GM19372 (cell line): ENCODE results near the gene JAKMIP1.
"Not testable (repeated sequence)": the region's sequence is repeated elsewhere in the genome, so short reads cannot be mapped to it uniquely, and the experiment has no call there.

Experiments used
- ATAC-seq: cut with Tn5 transposase; IDR thresholded peaks from one replicate; pipeline ENCODE4 v1.9.1; 2021; ENCODE audit warnings: mild to moderate bottlenecking, low read depth, moderate library complexity; ENCODE audit not compliant: unreplicated experiment

JAKMIP1 gene

DNA sequence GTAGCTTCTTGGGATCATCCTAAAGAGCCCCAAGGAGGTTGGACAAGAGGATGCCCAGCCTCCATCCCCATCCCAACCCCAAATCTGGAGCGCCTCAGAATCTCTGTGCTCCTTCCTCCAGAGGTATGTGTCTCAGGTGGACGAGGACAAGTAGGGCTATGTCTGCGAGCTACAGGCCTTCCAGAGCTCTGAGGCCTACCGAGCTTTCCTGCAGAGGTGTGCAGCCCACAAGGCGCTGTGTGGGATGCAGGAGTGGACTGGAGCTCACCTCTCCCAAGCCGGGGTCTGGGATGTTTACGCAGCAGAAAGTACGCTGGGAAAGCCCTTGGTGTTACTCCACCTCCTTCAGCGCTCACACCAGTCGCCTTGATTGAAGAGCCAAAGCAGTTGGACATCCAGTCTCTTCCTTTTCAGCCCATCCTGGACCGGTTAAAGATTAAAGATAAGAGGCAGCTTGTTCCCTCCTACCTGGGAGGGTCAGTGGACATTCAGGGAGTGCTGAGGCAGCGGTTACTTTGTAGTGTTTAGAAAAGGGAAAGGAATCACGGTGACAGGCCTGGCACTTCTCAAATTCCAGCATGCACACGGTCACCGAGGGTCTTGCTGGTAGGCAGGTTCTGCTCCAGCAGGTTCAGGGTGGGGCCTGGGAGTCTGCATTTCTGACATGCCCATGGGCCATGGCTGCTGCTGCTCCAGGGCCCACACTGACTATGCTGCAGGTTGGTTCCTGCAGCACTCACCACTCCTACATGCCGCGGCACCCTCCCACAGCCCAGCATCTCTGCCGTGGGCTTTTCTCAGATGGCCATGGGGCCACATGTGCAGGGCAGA, 29.5 kb upstream of the JAKMIP1 start:
- no peak for ATAC-seq

DNA sequence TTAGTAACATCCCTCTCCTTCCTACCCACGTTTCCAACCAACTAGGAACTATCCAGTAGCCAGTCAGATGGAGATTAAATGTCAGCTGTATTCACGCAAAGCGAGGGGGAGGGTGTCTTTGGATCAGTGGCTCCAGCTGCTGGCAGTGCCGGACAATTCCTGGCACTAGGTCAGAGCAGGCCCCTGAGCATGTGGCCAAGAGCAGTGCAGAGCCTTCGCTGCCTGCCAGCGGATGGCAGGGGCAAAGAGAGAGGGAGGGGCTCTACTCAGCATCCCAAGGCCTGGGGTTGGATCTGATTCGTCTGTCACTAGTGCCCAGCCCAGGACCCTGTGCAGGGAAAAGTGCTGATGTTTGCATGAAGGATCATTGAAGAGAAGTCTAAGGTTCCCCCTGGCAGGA, 28.7 kb upstream of the JAKMIP1 start:
- ATAC-seq = no peak

DNA sequence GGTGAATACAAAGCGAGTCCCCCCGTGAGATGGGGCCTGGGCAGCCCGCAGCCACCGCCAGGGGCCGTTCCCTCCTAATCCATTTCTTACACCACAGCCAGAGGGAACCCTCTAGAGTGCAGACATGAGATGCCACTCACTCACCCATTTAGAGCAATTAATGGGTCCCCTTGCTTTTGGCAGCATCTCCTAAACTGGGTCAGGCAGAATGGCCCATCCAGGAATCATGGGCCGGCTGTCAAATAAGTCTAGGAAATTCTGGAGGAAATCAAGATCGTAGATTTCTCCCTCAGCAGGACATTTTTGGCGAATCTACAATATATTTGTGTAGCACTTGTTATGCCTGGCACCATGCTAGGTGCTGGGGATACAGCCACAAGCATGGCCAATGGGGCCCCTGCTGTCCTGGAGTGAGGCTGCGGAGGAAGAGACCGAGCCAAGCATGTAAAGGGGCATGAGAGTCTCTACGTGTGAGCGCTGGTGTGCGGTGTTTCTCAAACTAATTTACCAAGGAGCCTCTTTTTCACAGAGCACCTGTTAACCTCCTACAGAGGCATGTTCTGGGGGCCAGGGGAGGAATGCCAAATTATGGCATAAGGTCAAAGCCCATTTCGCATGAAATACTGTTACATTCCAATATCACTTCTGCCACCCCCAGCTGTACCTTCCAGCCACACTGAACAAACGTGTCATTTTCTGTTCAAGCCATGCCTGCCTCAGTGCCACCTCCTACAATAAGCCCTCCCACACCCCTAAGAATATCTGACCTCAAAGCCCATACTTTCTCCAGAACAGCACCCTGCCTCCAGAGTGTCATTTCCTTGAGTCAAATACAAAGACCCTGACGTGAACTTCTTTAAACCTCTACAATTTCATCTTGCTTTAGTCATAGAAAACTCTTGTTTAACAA, 28.1 kb upstream of the JAKMIP1 start:
- no peak for ATAC-seq

DNA sequence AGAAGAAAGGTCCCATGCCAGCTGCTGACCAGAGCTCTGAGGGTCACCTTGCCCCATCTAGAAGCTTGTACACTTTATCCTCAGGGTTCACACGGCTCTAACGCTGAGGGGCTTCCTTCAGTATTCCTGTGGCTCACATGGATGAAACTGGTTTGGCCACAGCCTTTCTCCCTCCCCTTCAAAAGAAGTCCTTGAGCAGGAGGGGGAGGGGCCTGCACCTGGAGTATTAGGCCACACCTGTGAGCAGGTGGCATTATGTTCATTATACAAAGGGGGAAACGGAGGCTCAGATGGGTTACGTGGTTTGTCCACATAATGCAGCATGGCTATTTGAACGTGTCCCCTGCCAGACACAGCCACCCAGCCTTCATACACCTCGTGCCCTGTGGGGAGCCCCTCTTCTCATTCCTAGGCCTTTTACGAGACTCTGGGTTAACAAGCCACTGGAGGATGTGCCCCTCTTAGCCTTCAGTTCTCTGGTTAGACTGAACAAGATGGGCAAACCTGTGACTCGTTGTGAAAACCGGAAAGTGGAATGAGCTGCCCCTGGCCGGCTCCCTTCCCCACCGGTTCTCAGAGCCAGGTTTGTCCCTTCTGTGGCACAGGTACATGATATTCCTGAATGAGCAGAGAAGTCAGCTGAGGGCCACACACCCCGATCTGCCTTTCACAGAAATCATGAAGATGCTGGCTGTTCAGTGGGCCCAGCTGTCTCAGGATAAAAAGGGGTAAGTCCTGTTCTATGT, 27.2 kb upstream of the JAKMIP1 start:
- ATAC-seq = no peak

DNA sequence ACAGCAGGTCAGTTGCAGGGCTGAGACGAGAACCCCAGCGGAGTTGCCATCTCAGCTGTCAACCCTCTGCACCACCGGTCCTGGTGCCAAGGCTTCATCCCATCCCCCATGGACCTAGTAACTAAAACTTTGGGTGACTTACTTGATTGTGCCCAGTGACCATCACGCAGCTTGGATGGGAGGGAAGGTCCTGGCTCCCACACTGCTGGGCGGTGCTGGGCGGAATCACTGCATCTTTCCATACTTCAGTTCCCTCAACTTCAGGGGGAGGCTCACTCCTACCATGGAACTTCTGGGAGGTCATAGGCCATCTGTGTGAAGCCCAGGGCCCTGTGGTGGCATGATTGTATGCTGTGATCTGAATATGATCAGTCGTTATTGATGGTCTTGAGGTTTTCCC, 26.2 kb upstream of the JAKMIP1 start:
- ATAC-seq = no peak

DNA sequence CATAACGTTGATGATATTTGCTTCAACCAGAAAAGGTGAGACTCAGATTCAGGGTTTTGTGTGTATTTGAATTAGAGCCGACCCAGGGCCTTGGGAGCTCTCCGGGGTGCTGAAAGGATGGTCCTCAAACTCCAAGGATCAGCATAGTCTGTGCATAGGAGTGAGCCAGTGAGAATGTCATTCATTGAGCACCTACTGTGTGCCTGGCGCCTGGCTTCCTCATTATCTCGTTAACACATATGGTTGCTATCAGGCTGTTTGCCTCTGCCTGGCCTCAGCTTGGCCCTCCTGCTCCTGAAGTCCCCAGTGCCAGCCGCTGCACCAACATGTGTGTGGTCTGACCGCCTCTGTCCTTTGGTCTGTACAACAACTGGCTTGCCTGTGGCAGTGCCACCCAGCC, 25.1 kb upstream of the JAKMIP1 start:
- no peak for ATAC-seq

DNA sequence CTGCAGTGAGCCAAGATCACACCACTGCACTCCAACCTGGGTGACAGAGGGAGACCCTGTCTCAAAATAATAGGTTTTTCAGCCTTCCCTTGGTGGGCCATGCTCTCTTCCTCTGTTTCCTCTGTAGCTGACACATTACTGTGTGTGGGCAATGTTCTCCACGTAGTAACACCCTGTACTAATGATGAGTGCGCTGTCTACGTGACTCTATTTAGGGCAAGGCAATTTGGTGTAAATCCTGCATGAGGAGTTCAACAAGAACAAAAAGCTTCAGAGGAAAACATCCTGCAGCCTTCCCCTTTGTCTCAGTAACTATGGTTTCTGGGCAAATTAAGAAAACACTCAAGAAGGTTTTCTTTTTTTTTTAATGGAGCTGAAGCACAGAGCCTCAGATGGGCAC, 24.4 kb upstream of the JAKMIP1 start:
- ATAC-seq = no peak

DNA sequence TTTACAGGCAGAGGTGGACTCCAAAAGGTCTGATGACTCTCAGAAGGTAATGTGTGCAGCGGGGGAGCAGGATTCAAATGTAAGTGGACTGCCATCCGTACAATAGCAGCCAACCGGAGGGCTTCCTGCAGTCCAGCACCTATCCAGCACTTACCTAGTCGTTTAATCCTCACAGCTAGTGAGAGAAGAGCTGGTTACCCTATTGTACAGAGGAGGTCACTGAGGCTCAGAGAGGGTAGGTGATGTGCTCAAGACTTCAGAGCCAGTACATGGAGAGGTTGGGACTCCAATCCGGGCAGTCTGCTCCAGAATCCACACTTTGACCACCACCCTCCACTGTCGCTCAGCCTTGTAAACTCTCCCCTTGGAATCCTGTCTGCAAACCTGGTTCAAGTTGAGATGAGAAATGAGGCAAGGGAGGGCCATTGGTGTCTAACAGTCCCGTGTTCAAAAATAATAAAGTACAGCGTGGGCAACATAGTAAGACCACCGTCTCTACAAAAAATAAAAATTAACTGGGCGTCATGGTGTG, 22.5 kb upstream of the JAKMIP1 start:
- ATAC-seq = no peak

DNA sequence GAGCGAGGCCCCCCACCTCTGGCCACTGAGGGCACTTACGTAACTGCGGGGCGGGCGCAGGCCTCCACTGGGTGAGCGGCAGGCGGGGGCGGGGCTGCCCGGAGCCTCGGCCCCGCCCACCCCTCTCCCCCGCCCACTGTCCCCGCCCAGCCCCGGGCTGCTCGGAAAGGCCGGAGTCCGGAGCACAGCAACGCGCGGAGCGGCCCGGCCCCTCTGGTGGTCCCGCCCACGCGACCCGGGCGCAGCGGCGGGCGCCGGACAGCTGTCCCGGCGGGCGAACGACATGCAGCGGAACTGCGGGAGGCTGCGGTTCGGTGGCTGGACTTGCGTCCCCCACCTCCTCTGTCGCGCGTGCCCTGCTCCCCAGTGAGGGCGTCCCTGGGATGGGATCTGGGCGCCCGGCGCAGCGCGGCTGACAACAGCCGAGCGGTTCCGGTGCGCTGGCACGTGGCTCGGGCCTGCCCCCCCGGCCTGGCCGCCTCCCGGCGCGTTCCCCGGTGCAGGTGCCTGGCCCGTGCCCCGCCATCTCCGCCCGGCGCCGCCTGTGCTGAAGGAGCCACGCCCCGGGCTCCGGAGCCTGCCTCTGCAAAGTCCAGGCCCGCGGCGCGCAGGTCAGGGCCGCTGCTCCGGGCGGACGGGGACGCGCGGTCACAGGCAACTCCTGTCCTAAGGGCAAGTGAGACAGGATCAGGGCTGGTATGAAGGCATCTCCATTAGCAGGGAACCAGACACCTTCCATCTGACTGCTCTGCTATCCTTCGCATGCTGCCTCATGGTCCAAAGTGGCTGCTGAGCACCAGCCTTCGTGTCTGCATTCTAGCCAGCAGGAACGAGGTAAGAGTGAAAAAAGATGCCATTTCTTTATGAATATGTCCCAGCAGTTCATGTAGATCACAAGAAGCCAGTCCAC, 21.8 kb upstream of the JAKMIP1 start:
- ATAC-seq = no peak

DNA sequence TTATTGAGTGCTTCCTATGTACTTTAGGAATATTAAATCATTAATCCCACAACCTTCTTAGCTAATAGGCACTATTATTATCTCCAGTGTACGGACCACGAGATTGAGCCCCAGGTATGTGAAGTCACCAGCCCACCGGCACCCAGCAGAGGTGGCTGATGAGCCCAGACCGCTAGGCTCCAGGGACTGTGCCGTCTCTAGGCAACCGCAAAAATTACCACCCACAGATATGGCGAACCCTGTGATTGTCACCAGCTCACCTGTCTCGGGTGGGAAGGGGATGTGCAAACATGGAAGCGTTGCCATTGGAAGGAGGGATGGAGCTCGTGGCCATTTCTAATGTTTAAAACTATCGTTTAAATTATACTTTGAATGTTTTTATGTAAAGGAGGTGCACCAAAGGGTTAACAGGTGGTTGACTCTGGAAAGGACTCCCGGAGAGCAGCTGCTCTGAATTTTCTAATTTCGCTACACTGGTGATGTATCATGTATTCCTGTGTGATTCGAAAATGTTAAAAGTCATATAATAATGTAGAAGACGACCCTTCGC, 21.0 kb upstream of the JAKMIP1 start:
- no peak for ATAC-seq

DNA sequence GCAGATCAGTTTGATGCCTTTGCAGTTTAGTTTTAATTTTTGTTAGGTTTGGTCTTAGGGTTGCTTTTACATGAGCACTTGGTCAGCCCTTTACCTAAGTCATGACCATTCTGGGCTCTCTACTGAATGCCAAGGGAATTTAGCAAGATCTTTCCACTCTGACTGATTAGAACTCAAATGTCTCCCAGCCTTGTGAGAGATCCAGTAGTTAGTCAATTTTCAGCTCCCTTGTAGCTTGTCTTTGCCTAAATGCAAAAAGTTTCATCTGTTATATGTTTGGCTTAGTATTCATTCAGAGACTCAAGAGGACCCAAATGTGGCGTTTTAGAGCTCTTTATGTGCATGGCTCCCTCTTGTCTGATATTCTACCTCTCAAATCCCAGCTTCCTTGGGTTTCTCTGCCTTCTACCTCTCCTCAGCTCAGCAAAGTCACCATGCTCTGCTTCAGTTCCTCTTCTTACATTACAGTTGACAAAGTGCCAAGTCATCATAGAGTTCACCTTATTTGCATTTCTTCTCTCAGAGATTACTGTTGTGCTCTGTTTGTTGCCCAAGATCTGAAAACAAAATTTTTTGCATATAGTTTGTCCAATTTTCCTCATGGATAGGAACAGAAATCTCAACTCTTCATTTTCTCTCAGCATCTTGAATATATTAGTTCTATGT, 17.5 kb upstream of the JAKMIP1 start:
- ATAC-seq = peak; percentile 95

DNA sequence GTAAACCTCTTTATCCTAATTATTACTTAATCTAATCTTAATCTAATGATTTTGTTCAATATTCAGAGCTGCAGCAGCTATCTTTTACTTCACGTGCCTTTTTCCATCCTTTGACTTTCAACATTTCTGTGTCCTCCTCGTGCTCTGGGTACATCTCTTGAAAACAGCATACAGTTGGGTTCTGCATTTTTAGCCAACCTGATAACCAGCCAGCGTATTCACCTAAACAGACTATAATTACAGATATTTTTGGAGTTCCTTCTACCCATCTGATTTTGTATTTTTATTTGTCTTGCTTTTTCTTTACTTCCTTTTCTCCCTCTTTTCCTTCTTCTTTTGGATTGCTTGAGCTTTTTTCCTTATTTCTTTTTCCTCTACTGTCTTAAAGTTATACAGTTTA, 16.2 kb upstream of the JAKMIP1 start:
- no peak for ATAC-seq

DNA sequence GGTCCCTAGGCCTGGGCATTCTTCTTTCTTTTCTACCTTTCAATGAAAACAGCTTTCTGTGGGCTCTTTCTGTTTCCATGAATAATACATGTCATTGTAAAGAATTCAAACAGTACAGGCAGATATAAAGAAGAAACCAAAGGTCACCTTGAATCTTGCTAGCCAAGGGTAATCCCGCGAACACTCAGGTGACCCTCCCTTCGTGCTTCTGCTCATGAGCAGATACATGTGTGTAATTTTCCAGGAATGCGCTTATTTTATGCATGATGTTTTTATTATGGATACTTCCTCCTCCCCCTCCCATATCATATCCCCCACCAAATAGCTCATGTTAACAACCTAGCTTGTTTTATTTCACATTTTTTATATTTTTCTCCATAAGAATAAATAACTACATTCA, 9.6 kb upstream of the JAKMIP1 start:
- ATAC-seq = no peak

DNA sequence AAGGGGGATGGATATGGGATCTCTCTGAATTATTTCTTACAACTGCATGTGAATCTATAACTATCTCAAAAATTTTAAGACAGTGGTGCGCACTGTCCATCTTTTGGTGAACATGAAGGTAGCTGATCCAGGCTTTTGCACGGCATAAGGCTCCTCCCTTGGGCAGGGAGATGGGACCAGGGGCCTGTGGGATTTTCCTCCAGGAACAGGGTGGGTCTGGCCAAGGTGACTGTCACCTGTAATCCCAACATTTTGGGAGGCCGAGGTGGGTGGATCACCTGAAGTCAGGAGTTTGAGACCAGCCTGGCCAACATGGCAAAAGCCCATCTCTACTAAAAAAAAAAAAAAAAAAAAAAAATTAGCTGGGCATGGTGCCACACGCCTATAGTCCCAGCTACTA, 8.9 kb upstream of the JAKMIP1 start:
- ATAC-seq = not testable (repeated sequence)

DNA sequence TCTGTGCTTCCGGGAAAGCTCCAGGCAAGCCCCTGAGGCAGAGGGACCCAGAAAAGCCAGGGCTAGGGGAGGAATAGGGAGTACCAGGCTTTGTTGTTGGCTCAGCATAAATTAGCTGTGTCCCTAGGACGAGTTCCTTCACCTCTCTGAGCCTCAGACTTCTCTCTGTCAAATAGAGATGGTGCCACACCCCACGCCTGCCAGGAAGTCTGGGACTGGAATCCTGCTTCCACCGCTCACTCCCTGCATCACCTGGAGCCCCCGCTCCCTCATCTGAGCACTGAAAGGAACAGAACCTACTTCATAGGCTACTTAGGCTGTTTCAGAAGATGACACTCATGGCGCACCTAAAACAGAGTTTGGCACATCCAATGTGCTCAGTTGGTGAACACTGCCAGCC, 8.1 kb upstream of the JAKMIP1 start:
- ATAC-seq = no peak

DNA sequence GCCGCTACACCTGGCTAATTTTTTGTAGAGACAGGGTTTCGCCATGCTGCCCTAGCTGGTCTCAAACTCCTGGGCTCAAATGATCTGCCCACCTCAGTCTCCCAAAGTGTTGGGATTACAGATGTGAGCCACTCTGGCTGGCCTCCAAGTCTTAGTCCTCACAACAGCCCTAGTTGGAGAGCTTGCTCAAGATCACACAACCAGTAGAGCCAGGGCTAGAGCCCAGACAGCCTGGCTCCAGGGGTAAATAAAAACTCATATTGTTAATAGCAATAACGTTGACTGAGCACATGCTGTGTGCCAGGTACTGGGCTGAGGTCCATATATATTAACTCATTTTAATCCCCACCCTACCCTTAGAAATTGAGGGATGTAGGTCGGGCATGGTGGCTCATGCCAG, 7.3 kb upstream of the JAKMIP1 start:
- ATAC-seq = no peak

DNA sequence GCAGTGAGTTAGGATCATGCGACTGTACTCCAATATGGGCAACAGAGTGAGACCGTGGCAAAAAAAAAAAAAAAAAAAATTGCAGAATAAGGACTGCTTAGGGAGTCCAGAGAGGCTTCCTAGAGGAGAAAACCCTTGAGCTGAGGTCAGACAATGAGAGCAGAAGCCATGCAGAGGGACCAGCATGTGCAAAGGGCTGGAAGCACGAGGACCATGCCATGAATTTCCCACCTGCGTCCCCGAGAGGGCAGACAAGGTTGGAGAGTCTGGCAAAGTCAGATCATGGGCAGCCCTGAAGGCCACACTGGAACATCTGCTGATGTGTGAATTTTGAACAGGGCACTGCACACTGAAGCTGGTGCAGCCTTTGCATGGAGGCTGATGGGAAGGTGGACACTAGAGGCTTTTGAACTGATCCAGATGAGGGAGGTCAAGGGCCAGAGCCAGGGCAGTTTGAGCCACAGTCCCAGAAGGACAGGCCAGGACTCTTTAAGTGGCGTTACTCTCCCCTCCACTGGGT, 6.5 kb upstream of the JAKMIP1 start:
- no peak for ATAC-seq

DNA sequence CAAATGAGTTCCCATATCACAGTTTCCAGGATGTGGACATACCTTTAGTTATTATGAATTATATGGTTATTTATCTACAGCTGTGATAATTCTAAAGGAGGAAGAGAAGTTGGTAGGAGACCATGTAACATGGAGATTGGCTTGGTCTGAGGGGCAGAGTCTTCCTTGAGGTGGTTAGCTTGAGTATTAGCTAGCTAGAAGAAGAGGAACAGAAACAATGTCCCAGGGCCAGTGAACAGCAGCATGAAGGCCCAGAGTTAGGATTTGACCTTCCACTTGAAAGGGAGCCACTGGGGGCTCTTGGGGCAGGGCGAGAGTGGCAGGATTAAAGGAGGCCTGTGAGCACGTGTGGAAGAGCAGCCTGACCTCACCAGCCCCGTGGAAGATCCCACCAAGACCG, 5.6 kb upstream of the JAKMIP1 start:
- ATAC-seq = no peak

DNA sequence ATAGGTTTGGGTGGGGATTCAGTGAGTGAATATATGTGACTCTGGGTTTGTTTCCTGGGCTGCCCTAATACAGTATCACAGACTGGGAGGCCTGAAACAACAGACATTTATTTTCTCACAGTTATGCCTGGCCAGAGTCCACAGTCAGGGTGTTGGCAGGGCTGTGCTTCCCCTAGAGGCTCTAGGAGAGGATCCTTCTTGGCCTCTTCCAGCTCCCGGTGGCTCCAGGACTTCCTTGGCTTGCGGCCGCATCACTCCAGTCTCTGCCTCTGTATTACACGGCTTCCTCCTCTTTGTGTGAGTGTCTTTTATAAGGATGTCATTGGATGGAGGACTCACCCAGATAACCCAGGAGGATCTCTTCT, 5.2 kb upstream of the JAKMIP1 start:
- no peak for ATAC-seq
